HG02571 (cell line): ENCODE data around the gene CMPK2.
"Not testable (repeated sequence)": the region's sequence is repeated elsewhere in the genome, so short reads cannot be mapped to it uniquely, and the experiment has no call there.

Experiments used
- ATAC-seq: cut with Tn5 transposase; IDR thresholded peaks from one replicate; pipeline ENCODE4 v1.9.1; 2021; ENCODE audit warnings: mild to moderate bottlenecking, moderate library complexity; ENCODE audit not compliant: unreplicated experiment

CMPK2 gene

DNA sequence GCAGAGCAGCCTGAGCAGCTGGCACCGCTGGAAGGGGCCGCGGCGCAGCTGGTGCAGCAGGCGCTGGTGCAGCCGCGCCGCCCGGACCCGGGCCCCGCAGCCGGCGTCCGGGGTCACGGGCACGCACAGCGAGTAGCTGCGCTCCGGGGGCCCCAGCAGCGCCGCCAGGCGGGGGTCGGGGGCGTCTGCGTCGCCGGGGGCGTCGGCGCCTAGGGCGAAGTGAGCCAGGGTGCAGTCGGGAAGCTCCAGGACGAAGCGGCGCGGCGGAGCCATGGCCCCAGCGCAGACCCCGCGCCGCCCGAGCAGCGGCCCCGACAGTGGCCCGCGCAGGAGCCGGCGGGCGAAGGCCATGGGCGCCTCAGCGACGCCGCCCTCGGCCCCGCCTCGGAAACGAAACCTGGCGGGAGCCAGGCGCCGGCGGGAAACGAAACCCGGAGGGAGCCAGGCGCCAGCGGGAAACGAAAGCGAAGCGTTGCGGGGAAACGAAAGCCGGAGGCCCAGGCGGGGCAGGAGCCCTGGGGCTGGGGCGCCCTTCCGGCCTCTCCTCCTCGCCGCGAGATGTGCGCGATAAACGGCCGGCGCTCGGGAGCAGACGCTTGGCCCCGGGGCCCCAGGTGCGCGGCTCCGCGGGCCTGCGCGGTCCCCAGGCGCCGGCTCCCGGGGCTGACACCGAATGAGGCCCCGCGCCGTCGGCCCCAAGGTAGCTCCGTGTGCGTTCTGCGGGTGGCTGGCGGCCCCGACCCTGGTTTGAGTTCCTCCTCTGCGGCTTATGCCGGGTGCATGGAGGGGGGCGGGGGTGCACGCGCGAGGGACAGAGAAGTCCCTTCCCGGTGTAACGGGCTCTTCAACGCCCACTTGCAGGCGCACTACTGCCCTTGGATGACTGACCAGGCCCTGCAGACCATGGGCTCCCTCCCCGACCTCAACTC lies at the start of gene CMPK2:
Gene CMPK2, minus strand, starts transcription at position 562 of the 929 bp plus-strand sequence. Its CDS starts 211 bp downstream, at position 351.
- ATAC-seq, result peak; percentile 70

DNA sequence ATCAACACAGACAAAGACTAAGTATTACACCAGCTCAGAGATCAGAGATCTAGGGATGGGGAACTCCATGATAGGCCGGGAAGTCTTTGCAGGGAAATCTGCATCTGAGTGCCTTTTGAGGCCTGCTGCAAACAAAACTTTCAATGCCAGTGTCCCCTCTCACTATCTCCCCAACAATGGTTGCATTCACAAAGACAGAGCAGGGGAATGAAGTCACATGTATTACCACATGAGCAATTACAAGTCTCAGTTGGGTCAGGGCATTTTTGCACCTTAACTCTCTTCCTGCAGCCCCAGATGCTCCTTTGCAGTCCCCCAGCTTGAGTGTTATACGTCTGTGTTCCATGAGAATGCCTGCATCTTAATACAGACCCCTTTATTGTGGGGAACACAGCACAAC lies 49.7 kb upstream of the CMPK2 start:
- no peak for ATAC-seq

DNA sequence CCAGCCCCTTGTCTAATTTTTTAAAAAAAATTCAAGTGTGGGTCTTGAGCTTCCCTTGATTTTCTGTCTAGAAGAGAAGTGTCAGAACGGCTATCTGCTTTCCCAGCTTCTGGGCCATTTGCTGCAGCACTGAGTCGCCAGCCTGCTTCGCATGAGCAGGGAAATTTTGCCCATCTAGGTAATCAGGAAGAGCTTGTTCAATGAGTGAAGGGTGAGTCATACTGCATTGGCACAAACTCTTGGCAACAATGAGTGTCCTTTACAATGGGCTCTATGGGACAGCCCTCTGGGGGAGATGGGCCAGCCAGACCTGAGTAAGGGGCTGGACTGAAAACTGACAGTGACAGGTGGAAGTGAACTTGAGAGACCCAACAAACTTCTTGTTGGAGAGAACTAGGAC lies 49.1 kb upstream of the CMPK2 start:
- ATAC-seq, result no peak

DNA sequence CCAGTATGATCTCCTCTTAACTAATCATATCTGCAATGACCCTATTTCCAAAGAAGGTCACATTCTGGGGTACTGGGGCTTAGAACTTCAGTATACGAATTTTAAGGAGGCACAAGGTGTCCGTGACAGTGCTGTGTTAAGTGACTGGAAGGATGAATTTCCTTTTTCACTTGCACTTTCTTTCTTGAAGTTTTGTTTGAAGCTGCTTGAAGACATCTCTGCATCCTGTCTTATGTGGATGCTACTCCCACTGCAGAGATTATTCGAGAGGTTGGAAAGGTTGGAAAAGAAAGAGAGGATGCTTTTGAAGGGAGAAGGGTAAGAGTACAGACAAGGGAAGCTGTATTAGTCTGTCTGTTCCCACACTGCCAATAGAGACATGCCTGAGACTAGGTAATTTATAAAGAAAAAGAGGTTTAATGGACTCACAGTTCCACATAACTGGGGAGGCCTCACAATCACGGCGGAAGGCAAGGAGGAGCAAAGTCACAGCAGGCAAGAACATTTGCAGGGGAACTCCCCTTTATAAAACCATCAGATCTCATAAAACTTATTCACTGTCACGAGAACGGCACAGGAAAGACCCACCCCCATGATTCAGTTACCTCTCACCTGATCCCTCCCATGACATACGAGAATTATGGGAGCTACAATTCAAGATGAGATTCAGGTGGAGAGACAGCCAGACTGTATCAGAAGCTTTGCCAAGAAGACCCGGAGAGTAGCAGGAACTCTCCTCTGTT lies 47.9 kb upstream of the CMPK2 start:
- ATAC-seq, result no peak

DNA sequence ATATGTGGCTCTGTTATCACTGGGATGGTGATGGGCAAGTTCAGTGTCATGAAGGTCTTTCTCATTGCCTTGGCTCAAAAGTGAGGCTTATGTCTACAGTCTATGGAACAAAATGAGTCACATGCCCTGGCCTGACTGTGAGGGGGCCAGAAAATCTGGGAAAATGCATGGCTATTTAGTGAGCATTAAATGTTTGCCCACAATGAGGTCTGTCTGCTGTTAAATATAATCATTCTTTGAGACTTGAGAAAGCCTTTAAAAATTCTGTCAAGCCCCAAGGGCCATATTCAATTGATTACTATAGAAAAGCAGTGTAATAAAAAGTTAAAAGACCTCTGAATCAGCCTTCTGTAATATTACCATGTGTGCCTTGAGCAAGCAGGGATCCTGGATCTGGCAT lies 46.0 kb upstream of the CMPK2 start:
- ATAC-seq, result no peak

DNA sequence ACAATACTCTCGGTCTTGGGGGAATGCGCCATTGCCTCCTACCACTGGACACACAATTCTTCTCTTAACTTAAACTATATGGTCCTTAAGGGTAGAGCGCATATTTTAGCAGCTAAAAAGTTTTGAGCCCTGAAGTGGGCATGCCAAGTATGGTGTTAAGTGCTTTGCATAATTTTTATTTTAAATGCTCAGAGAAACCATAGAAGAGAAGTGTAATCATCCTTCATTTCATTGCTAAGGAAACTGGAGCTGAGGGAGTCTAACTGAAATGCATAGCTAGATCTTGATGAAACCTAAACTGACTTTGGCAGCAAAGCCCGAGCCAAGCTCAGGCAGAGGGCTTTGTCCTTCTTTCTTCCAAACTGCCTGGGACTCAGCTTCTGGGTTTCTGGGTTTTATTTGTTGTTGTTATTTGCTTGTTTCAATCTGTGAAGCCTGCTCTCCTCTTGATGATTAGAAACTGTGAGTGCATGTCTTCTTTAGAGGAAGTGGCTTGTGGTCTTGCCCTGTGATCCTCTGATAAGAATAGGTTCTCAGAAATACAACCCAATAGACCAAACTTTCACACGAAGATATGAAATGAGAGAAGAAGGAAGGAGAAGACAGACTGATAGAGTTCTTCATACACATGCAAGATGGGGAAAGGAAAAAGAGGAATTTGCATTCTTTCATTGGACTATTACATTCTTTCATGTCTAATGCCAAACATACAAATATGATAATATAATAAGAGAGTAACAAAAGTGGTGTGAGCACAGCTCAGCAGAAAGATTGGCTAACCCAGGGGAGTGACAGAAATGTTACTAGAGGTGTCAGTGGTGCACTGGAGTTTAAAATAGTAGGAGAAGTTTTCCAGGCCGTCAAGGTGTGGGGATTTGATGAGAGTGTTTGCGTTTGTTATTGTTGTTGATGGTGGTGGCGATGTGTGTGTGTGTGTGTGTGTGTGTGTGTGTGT lies 44.0 kb upstream of the CMPK2 start:
- peak; percentile 97 for ATAC-seq

DNA sequence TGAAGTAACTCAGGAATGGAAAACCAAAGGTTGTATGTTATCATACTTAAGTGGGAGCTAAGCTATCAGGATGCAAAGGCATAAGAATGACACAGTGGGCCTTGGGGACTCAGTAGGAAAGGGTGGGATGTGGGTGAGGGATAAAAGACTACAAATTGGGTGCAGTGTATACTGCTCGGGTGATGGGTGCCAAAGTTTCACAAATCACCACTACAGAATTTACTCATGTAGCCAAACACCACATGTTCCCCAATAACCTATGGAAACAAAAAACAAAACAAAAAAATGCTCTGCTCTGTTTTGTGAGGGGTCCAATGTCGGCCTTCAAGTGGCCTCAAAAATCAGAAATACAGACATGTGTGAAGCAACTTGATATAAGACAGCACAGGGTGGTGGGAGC lies 42.6 kb upstream of the CMPK2 start:
- no peak for ATAC-seq

DNA sequence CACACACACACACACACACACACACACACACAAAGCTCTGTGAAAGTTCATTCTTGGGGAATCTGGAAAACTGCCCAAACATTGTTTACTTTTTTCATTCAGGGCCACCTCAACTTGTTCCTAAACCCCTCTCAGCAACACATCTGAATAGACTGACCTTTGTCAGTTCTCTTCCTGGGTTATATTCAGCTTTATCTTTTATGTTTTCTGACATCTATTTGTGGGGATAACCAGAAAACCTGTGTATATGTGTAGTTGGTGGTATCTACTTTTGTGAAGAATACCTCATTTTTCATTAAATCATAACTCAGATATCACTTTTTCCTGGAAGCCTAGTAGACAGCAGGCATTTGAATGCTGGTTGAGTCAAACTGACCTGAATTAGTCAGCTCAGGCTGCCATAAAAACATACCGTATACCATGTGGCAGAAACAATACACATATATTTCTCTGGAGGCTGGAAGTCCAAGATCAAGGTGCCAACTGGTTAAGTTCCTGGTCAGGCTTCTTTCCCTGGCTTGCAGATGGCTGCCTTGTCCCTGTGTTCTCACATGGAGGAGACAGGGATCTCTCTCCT lies 40.5 kb upstream of the CMPK2 start:
- ATAC-seq, result no peak

GRCh38 chr2:6905668-6906067 lies 40.0 kb upstream of the CMPK2 start:
- no peak for ATAC-seq

DNA sequence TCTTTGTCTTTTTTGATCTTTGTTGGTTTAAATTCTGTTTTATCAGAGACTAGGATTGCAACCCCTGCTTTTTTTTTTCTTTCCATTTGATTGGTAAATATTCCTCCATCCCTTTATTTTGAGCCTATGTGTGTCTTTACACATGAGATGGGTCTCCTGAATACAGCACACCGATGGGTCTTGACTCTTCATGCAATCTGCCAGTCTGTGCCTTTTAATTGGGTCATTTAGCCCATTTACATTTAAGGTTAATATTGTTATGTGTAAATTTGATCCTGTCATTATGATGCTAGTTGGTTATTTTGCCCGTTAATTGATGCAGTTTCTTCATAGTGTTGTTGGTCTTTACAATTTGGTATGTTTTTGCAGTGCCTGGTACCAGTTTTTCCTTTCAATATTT lies 36.9 kb upstream of the CMPK2 start:
- ATAC-seq, result not testable (repeated sequence)

DNA sequence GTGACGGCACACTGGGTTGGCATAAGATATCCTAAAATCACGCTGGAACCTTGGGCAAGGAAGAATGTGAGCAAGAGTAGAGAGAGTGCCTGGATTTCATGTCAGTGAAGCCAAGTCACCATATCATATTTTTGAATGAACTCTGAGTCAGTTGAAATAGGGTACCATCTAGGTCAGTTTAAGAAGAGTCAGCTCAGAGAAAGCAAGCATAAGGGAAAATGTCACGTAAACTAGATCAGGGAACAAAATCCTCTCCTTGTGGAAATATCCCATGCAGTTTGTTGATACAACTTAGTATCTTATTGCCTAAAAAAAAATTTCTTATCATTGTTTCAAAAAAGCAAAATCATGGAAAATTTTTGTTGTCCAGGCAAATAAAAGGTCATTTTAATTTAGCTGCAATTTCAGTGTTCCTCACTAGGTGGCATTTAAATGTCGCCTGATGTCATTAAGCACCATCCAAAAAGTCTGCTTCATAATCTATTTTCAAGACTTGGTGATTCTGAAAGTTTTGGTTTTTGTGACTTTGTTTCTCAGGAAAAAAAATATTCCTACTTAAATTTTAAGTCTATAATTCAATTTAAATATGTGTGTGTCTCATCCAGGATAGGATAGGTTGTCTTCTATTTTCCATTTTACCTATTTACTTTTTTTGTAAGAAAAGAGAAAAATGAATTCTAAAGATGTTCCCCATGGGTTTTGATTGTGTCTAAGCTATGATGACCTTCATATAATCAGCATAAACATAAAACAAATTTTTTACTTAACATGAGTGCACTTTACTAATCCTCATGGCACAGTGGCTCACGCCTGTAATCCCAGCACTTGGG lies 31.4 kb upstream of the CMPK2 start:
- ATAC-seq, result no peak

GRCh38 chr2:6893876-6894482 lies 28.3 kb upstream of the CMPK2 start:
- ATAC-seq, result no peak

- ATAC-seq, result no peak
Measured at GRCh38 chr2:6888724-6889123, 23.0 kb upstream of the CMPK2 start.

GRCh38 chr2:6887751-6888192 lies 22.1 kb upstream of the CMPK2 start:
- ATAC-seq, result no peak

DNA sequence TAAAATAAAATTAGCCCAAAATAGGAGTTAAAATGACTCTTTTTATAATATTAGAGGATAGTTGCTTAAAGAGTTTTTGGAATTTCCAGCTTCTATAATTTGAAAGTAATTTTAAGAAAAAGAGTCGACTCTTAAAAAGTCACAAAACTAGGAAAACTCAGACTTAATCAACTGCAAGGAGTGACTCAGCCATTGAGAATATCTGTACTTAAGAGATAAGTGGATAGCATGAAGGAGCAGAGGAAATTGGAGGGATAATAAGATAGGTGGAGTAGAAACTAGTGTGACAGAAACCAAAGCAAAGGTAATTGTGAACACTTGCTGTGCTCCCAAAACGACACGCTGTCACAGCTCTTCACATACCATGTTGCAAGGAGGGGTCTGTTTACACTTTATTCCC lies 20.3 kb upstream of the CMPK2 start:
- ATAC-seq, result no peak

- ATAC-seq, result no peak
Measured at GRCh38 chr2:6885551-6885950, 19.8 kb upstream of the CMPK2 start.

DNA sequence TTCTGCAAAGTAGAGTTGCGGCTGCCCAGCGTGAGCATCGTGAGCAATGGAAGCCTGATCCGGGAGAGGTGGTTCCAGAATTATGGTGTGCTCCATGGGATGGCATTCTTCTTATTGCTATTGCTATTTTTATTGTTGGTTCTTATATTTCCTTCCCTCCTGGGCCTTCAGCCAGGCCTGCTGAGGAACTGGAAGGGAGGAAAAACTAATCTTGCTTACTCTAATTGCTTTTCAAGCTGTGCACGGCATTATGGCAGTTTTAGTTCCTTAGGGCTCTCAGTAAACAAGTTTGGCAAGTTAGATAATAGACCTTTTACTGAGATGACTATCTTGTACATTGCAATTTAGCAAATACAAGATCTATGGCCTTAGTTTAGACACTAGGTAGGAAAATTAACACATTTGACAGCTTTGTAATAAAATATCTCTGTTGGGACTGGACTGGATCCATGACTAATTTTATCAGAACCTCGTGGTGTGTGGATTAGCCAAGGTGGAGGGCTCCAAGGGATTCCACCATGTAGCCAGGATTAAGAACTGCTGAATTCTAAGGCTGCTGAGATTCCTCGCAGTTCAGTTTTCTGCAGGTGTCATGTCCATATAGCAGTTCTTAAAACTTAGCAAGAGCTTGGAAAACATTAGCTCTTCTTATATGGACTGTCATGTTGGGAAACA lies 17.9 kb upstream of the CMPK2 start:
- no peak for ATAC-seq

- ATAC-seq, result no peak
Measured at GRCh38 chr2:6881516-6881915, 15.8 kb upstream of the CMPK2 start.

GRCh38 chr2:6881046-6881445 lies 15.3 kb upstream of the CMPK2 start:
- ATAC-seq, result no peak
